ENCODE measurements around the gene SLC19A1.

The SLC19A1 gene

GRCh38 chr21:45475797-45476570, 66.3 kb downstream of the SLC19A1 start:
- no peak overlapping the region for H3K4me3 ChIP-seq (ENCODE audit: low read depth, low read length)
- DNase-seq (ENCODE audit: low read depth): no peak

GRCh38 chr21:45475004-45475685, 67.1 kb downstream of the SLC19A1 start:
- H3K4me3 ChIP-seq (ENCODE audit: low read depth, low read length): no peak overlapping the region
- TF ChIP-seq CTCF (conservative IDR thresholded peaks at IDR 0.05; ENCODE audit: low read depth, low read length): no peak
- no peak for DNase-seq (ENCODE audit: low read depth)

More at GRCh38 chr21:45475797-45476570, 66.3 kb downstream of the SLC19A1 start:
- TF ChIP-seq CTCF (conservative IDR thresholded peaks at IDR 0.05; ENCODE audit: low read depth, low read length): no peak

- no peak for TF ChIP-seq CTCF (conservative IDR thresholded peaks at IDR 0.05; ENCODE audit: low read depth, low read length)
These were observed 67.8 kb downstream of the SLC19A1 start for GRCh38 chr21:45474323-45474950.

GRCh38 chr21:45473496-45474322, 68.5 kb downstream of the SLC19A1 start:
- no peak overlapping the region for H3K4me3 ChIP-seq (ENCODE audit: low read depth, low read length)
- DNase-seq (ENCODE audit: low read depth): peak; percentile 25
- TF ChIP-seq CTCF (conservative IDR thresholded peaks at IDR 0.05; ENCODE audit: low read depth, low read length): peak; percentile 16

More at GRCh38 chr21:45474323-45474950, 67.8 kb downstream of the SLC19A1 start:
- DNase-seq (ENCODE audit: low read depth): no peak
- no peak overlapping the region for H3K4me3 ChIP-seq (ENCODE audit: low read depth, low read length)

- no peak for DNase-seq (ENCODE audit: low read depth)
- H3K4me3 ChIP-seq (ENCODE audit: low read depth, low read length): no peak overlapping the region
- no peak for TF ChIP-seq CTCF (conservative IDR thresholded peaks at IDR 0.05; ENCODE audit: low read depth, low read length)
These were observed 69.5 kb downstream of the SLC19A1 start for GRCh38 chr21:45472445-45473365.

All from choroid plexus epithelial cell (primary cell).